ENCODE measurements around the gene CCNDBP1. TPM values are rescaled to one million over a fixed set of nuclear protein-coding genes. Genes with fewer than 3 reads are reported as not detected.

Gene CCNDBP1
- total and polyA plus RNA-seq, 2 of the 8 experiments (the other 6 are each of a cell fraction or from before 2014, with no cell fraction given) = 23.4 to 29.0 TPM

GRCh38 chr15:43199945-43200488 is 14.8 kb downstream of the CCNDBP1 start (continued):
- no peak for TF ChIP-seq USF2 (IDR thresholded peaks at IDR 0.05; ENCODE audit: low read length)

Measured in H1 (cell line).